ENCODE results near the gene LRIT2. TPM values are rescaled to one million over a fixed set of nuclear protein-coding genes. Genes with fewer than 3 reads are reported as not detected.

Gene LRIT2
- total and polyA plus RNA-seq, 12 donors, result not detected

DNA sequence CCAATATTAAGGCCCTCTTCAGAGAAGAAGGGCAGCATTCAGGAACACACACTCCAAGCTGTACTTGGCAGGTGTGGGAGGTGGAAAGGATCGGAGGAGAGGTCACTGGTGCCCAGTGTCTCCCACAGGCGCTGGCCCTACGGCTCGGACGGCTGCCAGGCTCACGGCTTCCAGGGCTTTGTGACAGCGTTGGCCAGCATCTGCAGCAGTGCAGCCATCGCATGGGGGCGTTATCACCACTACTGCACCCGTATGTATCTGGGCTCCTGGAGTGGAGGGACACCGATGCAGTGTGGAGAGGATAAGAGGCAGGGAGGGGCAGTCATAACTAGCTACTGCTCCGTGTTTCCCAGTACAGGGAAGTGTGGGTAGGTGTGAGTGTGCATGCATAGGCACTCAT is 23.4 kb upstream of the LRIT2 start:
- no peak for ATAC-seq
- WGBS, 2 donors, result 63 to 69% methylated on average over 12 of the region's 12 CpGs
- TF ChIP-seq, protein P1, sequence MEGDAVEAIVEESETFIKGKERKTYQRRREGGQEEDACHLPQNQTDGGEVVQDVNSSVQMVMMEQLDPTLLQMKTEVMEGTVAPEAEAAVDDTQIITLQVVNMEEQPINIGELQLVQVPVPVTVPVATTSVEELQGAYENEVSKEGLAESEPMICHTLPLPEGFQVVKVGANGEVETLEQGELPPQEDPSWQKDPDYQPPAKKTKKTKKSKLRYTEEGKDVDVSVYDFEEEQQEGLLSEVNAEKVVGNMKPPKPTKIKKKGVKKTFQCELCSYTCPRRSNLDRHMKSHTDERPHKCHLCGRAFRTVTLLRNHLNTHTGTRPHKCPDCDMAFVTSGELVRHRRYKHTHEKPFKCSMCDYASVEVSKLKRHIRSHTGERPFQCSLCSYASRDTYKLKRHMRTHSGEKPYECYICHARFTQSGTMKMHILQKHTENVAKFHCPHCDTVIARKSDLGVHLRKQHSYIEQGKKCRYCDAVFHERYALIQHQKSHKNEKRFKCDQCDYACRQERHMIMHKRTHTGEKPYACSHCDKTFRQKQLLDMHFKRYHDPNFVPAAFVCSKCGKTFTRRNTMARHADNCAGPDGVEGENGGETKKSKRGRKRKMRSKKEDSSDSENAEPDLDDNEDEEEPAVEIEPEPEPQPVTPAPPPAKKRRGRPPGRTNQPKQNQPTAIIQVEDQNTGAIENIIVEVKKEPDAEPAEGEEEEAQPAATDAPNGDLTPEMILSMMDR (IDR thresholded peaks at IDR 0.05), result no peak

DNA sequence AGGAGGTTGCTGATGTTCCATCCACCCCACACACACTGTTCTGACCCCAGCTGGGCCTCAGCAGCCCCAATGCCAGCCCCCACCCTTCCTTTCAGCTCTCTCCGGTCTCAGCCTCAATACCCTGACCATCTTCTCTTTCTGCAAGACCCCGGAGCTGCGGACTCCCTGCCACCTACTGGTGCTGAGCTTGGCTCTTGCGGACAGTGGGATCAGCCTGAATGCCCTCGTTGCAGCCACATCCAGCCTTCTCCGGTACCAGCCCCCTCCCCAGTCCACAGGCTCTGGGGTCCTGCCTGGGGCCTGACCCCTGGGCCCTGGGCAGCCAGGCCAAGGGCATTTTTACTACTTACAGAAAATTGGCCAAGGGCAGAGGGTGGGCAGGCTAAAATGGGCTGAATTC is 22.2 kb upstream of the LRIT2 start:
- no peak for ATAC-seq

More for the DNA sequence above, 23.4 kb upstream of the LRIT2 start:
- Histone ChIP-seq H3K4me3 (no peak overlapping the region), H3K27ac (no peak overlapping the region), H3K36me3 (no peaks in the 10 kb centered on the region), H3K27me3 (peaks cover 0 to 13% (median 0%) of the 10 kb centered on the region in 7 donors), H3K9me3 (peaks cover 0 to 11% (median 0%) of the 10 kb centered on the region in 11 donors), H3K4me1 (no peaks in the 10 kb centered on the region)
- intact Hi-C loops (cut with DNase I), result no loop called here
- DNase-seq, result no peak

DNA sequence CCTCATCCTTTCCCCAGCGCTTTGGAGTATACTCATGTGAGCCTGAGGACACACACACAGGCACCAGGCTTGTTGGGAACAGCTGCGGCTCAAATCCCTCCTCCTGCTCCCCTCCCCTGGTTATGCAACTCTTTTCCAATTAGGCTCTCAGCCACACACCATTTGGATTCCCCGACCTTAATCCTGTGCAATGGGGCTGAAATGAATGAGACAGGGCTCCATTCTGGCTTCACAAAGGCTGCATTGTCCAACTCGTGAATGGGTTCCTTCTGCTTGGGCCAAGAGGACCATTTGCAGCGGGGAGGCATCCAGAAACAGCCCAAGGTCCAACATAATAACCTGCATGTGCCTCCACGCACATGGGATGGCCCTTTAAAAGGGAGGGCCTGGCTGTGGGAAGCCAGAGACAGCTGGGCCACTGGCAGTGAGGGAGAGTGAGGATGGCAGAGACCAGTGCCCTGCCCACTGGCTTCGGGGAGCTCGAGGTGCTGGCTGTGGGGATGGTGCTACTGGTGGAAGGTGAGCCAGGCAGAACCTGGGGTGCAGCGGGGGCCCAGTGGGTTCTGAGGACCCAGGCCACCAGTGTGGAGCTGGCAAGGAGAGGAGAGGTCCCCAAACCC is 19.4 kb upstream of the LRIT2 start, which contains the start of gene RGR:
RGR (plus strand) TSS at position 403 of the 620 bp plus-strand sequence; CDS start at position 441, 38 bp downstream.
- TF ChIP-seq, protein P1 (IDR thresholded peaks at IDR 0.05), result no peak
- Histone ChIP-seq H3K27me3 (peaks cover 0 to 15% (median 0%) of the 10 kb centered on the region in 7 donors), H3K4me1 (no peaks in the 10 kb centered on the region), H3K27ac (peak within 1 kb of the TSS in 5 of 10 donors; percentile 34 to 72 (median 40)), H3K36me3 (no peaks in the 10 kb centered on the region), H3K9me3 (no peaks in the 10 kb centered on the region), H3K4me3 (peak within 1 kb of the TSS in 3 of 10 donors; percentile 2 to 13 (median 10))
- WGBS, 2 donors, result 55 to 64% methylated on average over 9 of the region's 9 CpGs
- ATAC-seq (peak; percentile 77 to 91 (median 86)), DNase-seq (peak; percentile 49 to 54)
- intact Hi-C loops (cut with DNase I), result no loop called here

More for the DNA sequence above, 22.2 kb upstream of the LRIT2 start:
- H3K27ac ChIP-seq, result no peak overlapping the region
- 79 to 85% methylated on average over 6 of the region's 6 CpGs for WGBS, 2 donors
- intact Hi-C loops (cut with DNase I), result no loop called here
- H3K27me3 ChIP-seq, result peaks cover 0 to 13% (median 0%) of the 10 kb centered on the region in 7 donors
- TF ChIP-seq, protein P1 (IDR thresholded peaks at IDR 0.05), result no peak
- DNase-seq, result no peak
- H3K36me3 ChIP-seq, result no peaks in the 10 kb centered on the region
- peaks cover 0 to 11% (median 0%) of the 10 kb centered on the region in 11 donors for H3K9me3 ChIP-seq
- no peak overlapping the region for H3K4me3 ChIP-seq
- no peaks in the 10 kb centered on the region for H3K4me1 ChIP-seq

DNA sequence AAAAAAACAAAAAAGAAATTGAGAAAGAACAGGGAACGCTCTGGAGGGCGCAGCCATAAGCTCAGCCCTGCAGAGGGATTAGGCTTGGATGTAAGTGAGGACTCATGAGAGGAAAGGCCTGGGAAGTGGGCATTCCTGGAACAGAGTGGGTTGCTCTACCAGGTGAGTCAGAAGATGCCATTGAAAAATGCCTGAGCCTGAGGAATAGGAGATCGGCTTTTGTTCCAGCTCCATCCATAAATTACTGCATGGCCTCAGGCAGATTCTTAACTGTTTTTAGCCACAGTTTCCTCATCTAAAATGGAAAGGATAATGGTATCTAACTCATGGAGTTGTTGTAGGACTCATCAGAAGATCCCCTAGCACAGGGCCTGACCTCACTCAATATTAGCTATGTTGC is 18.4 kb upstream of the LRIT2 start:
- WGBS, 2 donors, result 93 to 96% methylated on average over 3 of the region's 3 CpGs
- H3K27me3 ChIP-seq, result peaks cover 0 to 21% (median 0%) of the 10 kb centered on the region in 7 donors

More for the DNA sequence above, 18.4 kb upstream of the LRIT2 start:
- DNase-seq (no peak), ATAC-seq (no peak)
- Histone ChIP-seq H3K27ac (peak overlapping the region in 4 of 10 donors; percentile 34 to 72 (median 44)), H3K4me3 (no peak overlapping the region), H3K4me1 (no peaks in the 10 kb centered on the region), H3K9me3 (no peaks in the 10 kb centered on the region), H3K36me3 (no peaks in the 10 kb centered on the region)
- intact Hi-C loops (cut with DNase I), result no loop called here
- TF ChIP-seq, protein P1 (IDR thresholded peaks at IDR 0.05), result no peak
